Measurements from ENCODE around the gene CASZ1.

CASZ1 gene

GRCh38 chr1:10765734-10766478 is 30.5 kb downstream of the CASZ1 start:
- no peaks in the 10 kb centered on the region for H3K27me3 ChIP-seq (ENCODE audit: control insufficient read depth, insufficient read depth, low read length)
- no peaks in the 10 kb centered on the region for H3K9me3 ChIP-seq (ENCODE audit: control insufficient read depth, low read depth, low read length)
- no peak overlapping the region for H3K4me3 ChIP-seq (ENCODE audit: low read length)
- no peak overlapping the region for H3K9ac ChIP-seq (ENCODE audit: low read length)
- H3K4me1 ChIP-seq (ENCODE audit: control insufficient read depth, low read depth, low read length): no peaks in the 10 kb centered on the region
- H3K36me3 ChIP-seq (ENCODE audit: control insufficient read depth, low read depth, low read length): no peaks in the 10 kb centered on the region
- H3K27ac ChIP-seq (ENCODE audit: low read length): no peak overlapping the region

GRCh38 chr1:10765304-10765703 is 31.1 kb downstream of the CASZ1 start:
- H3K4me3 ChIP-seq (ENCODE audit: low read length): no peak overlapping the region
- no peak overlapping the region for H3K27ac ChIP-seq (ENCODE audit: low read length)
- no peaks in the 10 kb centered on the region for H3K36me3 ChIP-seq (ENCODE audit: control insufficient read depth, low read depth, low read length)
- H3K9me3 ChIP-seq (ENCODE audit: control insufficient read depth, low read depth, low read length): no peaks in the 10 kb centered on the region
- no peaks in the 10 kb centered on the region for H3K27me3 ChIP-seq (ENCODE audit: control insufficient read depth, insufficient read depth, low read length)
- no peaks in the 10 kb centered on the region for H3K4me1 ChIP-seq (ENCODE audit: control insufficient read depth, low read depth, low read length)
- H3K9ac ChIP-seq (ENCODE audit: low read length): no peak overlapping the region

DNA sequence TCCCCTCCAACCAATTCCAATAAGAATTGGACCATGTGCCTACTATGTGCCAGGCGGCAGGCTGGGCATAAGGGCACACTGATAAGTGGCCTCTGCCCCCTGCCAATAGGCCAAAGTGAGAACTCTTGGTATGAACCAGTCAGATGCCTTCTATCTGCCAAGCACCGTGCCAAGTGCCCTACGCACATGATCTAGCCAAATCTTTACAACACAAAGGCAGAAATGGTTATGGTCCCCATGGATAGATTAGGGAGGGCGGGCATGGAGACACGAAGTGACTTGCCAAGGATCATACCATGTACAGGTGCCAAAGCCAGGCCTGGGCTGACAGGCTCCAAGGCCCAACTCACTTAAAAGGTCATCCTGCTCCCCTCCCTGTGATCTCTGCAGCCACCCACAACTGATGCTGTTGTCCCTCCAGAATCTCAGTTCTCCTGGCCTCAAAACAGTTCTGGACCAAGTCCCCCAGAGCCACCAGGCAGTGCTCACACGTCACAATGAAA is 32.1 kb downstream of the CASZ1 start:
- no peaks in the 10 kb centered on the region for H3K27me3 ChIP-seq (ENCODE audit: control insufficient read depth, insufficient read depth, low read length)
- no peaks in the 10 kb centered on the region for H3K9me3 ChIP-seq (ENCODE audit: control insufficient read depth, low read depth, low read length)
- no peaks in the 10 kb centered on the region for H3K4me1 ChIP-seq (ENCODE audit: control insufficient read depth, low read depth, low read length)
- no peak overlapping the region for H3K9ac ChIP-seq (ENCODE audit: low read length)
- no peak overlapping the region for H3K27ac ChIP-seq (ENCODE audit: low read length)
- no peaks in the 10 kb centered on the region for H3K36me3 ChIP-seq (ENCODE audit: control insufficient read depth, low read depth, low read length)
- no peak overlapping the region for H3K4me3 ChIP-seq (ENCODE audit: low read length)

DNA sequence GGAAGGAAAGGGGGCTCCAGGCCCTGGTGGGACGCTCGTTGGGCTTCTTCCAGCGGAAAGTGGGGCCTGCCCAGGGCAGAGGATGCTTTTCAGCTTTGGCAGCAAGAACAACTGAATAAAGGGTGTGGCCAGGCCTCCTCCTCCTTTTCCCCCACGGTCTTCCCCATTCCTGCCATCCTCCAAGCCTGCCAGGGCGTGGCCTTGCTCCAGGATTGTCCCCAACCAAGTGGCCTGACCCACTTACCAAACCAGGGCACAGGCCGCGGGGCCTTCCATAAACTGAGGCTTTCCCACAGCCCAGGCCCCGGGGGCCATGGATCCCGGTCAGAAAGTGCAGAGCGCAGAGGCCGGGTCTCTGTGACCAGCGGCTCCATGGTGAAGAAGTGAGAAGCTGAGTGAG is 33.6 kb downstream of the CASZ1 start:
- H3K27me3 ChIP-seq (ENCODE audit: control insufficient read depth, insufficient read depth, low read length): no peaks in the 10 kb centered on the region
- no peak overlapping the region for H3K4me3 ChIP-seq (ENCODE audit: low read length)
- H3K9ac ChIP-seq (ENCODE audit: low read length): no peak overlapping the region
- no peaks in the 10 kb centered on the region for H3K4me1 ChIP-seq (ENCODE audit: control insufficient read depth, low read depth, low read length)
- no peaks in the 10 kb centered on the region for H3K36me3 ChIP-seq (ENCODE audit: control insufficient read depth, low read depth, low read length)
- no peaks in the 10 kb centered on the region for H3K9me3 ChIP-seq (ENCODE audit: control insufficient read depth, low read depth, low read length)
- H3K27ac ChIP-seq (ENCODE audit: low read length): no peak overlapping the region

DNA sequence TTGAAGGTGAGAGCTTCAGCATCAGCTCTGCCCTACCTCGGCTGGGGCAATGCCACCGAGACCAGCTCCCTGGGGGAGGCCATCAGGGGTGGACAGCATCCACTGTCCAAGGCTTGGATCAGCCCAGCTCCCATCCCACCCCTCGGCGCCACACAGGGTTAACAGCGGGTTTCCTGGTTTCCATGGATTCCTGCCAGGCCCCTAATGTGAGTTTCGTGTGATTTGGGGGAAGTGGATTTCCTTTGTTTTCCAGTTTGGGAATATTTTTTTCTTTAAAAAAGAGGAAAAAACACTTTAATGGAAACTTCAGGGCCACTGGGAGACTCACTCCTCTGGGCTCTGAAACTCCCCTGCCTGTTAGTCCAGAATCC is 34.3 kb downstream of the CASZ1 start:
- Histone ChIP-seq H3K4me3 (ENCODE audit: low read length) (no peak overlapping the region), H3K27ac (ENCODE audit: low read length) (no peak overlapping the region), H3K4me1 (ENCODE audit: control insufficient read depth, low read depth, low read length) (no peaks in the 10 kb centered on the region), H3K36me3 (ENCODE audit: control insufficient read depth, low read depth, low read length) (no peaks in the 10 kb centered on the region), H3K27me3 (ENCODE audit: control insufficient read depth, insufficient read depth, low read length) (no peaks in the 10 kb centered on the region), H3K9ac (ENCODE audit: low read length) (no peak overlapping the region), H3K9me3 (ENCODE audit: control insufficient read depth, low read depth, low read length) (no peaks in the 10 kb centered on the region)

DNA sequence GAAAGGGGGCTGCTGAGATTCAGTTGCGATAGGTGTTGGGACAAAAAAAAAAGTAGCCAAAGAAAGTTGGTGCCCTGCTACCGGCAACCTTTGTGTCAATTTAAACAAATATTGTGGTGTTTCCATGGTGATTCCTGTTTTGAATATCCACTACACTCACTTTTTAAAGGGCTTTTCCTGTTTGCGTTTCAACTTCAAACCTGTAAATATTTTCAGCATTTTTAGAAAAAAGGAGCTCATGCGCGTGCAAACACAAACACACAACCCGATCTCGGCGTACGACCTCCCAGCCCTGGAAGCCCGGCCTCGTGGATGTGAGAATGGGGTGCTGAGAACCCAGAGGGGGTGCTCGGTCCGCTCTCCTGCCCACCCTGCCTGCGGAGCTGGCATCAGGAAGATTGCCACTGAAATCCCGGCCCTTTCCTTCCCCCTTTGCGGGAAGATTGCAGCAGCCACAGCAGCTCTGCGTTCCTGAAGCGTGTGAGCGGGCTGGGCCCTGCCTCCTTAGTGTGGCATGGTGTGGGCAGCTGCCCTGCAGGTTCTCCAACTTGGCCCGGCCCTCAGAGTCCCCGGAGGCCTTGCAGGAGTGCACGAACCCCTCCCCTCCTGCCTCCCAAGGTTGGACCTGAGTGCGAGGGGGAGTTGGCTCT is 34.8 kb downstream of the CASZ1 start:
- Histone ChIP-seq H3K9me3 (ENCODE audit: control insufficient read depth, low read depth, low read length) (no peaks in the 10 kb centered on the region), H3K27ac (ENCODE audit: low read length) (no peak overlapping the region), H3K36me3 (ENCODE audit: control insufficient read depth, low read depth, low read length) (no peaks in the 10 kb centered on the region), H3K27me3 (ENCODE audit: control insufficient read depth, insufficient read depth, low read length) (no peaks in the 10 kb centered on the region), H3K9ac (ENCODE audit: low read length) (no peak overlapping the region), H3K4me3 (ENCODE audit: low read length) (no peak overlapping the region), H3K4me1 (ENCODE audit: control insufficient read depth, low read depth, low read length) (peaks cover 5% of the 10 kb centered on the region)

GRCh38 chr1:10760566-10761502 is 35.6 kb downstream of the CASZ1 start:
- Histone ChIP-seq H3K27me3 (ENCODE audit: control insufficient read depth, insufficient read depth, low read length) (no peaks in the 10 kb centered on the region), H3K4me3 (ENCODE audit: low read length) (no peak overlapping the region)

DNA sequence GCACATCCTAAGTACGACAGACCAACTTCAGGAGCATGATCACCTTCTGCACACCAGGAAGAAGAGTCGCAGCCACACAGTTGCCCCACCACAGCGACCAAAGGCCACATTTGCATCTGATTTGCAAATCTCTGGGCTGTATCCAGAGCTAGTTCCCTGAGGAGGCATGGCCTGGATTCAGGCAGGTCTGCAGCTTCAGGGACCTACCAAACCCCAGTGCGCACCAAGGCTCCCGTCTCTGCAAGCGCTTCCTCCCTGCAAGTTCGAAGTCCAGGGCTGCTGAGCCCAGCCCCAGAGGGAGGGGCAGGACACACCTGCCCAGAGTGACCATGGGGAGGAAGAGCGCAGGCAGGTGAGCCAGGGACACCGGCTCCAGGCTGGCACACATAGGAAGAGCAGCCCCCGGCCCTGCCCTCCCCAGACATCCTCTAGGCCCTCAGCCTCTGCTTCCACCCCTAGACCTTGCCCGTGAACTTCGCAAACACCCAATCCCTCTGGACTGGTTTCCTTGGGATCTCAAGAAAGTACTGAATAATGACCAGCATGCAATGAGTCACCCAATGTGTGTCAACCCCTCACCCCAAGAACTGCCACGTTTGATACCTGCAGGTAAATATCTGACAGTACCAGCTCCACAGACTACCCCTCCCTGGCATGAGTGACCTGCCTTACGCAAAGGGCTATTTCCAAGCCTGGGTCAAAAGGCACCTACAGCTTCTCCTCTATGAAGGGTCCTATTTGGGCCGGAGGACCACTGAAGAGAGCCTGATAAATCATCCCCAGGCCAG is 36.8 kb downstream of the CASZ1 start:
- no peak overlapping the region for H3K9ac ChIP-seq (ENCODE audit: low read length)
- H3K27ac ChIP-seq (ENCODE audit: low read length): no peak overlapping the region
- peaks cover 6% of the 10 kb centered on the region for H3K4me1 ChIP-seq (ENCODE audit: control insufficient read depth, low read depth, low read length)
- H3K4me3 ChIP-seq (ENCODE audit: low read length): no peak overlapping the region
- no peaks in the 10 kb centered on the region for H3K9me3 ChIP-seq (ENCODE audit: control insufficient read depth, low read depth, low read length)
- no peaks in the 10 kb centered on the region for H3K27me3 ChIP-seq (ENCODE audit: control insufficient read depth, insufficient read depth, low read length)
- no peaks in the 10 kb centered on the region for H3K36me3 ChIP-seq (ENCODE audit: control insufficient read depth, low read depth, low read length)

More at GRCh38 chr1:10760566-10761502, 35.6 kb downstream of the CASZ1 start:
- Histone ChIP-seq H3K36me3 (ENCODE audit: control insufficient read depth, low read depth, low read length) (no peaks in the 10 kb centered on the region), H3K9ac (ENCODE audit: low read length) (no peak overlapping the region), H3K9me3 (ENCODE audit: control insufficient read depth, low read depth, low read length) (no peaks in the 10 kb centered on the region), H3K27ac (ENCODE audit: low read length) (no peak overlapping the region), H3K4me1 (ENCODE audit: control insufficient read depth, low read depth, low read length) (peaks cover 6% of the 10 kb centered on the region)

DNA sequence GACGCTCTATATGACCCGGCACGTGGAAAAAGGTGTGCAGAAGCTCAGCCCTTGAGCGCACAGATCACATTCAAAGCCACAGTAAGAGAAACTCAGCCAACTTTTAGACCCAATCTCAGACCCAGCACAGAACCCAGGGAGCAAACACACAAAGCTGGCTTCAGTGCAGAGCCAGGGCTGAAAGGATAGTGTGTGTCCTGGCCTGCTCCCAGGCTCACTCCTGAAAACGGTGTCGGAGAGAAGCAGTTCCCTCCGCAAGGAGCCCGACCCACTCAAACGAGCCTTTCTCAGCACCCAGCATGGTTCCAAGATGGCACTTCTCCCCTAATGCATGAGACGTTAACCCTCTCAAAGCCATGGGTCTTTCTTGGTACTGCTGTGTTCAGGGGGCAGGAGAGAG is 39.6 kb downstream of the CASZ1 start:
- no peaks in the 10 kb centered on the region for H3K36me3 ChIP-seq (ENCODE audit: control insufficient read depth, low read depth, low read length)
- H3K9me3 ChIP-seq (ENCODE audit: control insufficient read depth, low read depth, low read length): no peaks in the 10 kb centered on the region
- H3K9ac ChIP-seq (ENCODE audit: low read length): no peak overlapping the region
- no peaks in the 10 kb centered on the region for H3K27me3 ChIP-seq (ENCODE audit: control insufficient read depth, insufficient read depth, low read length)
- H3K4me3 ChIP-seq (ENCODE audit: low read length): no peak overlapping the region
- H3K27ac ChIP-seq (ENCODE audit: low read length): no peak overlapping the region
- H3K4me1 ChIP-seq (ENCODE audit: control insufficient read depth, low read depth, low read length): peaks cover 6% of the 10 kb centered on the region

DNA sequence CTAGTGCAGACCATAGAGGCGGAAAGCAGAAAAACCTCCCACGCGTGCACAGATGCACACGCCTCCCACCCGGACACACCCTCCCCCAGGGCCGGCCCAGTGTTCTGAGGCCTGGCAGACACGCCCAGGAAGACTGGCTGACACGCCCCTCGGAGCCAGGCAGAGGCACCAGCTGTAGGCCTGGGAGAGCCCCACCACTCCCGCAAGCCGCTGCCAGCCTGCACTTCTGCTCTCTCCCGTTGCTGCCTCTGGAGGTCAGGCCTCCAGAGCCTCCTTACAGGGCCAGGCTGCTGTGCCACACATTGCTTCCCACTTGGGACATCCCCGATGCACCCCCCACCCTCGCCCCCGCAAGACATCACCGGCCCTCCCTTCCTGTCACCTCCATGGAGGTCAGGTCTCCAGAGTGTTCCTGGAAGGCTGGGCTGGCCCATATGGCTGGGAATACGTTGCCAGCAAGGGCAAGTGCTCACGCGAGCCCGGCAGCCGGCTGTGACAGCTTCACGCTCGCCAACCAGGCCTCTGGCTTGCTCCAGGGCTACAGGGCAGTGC is 40.4 kb downstream of the CASZ1 start:
- Histone ChIP-seq H3K4me1 (ENCODE audit: control insufficient read depth, low read depth, low read length) (peaks cover 6% of the 10 kb centered on the region), H3K27ac (ENCODE audit: low read length) (no peak overlapping the region), H3K9me3 (ENCODE audit: control insufficient read depth, low read depth, low read length) (no peaks in the 10 kb centered on the region), H3K4me3 (ENCODE audit: low read length) (no peak overlapping the region), H3K36me3 (ENCODE audit: control insufficient read depth, low read depth, low read length) (no peaks in the 10 kb centered on the region), H3K27me3 (ENCODE audit: control insufficient read depth, insufficient read depth, low read length) (no peaks in the 10 kb centered on the region), H3K9ac (ENCODE audit: low read length) (no peak overlapping the region)

Measured in iPS-18a (cell line).